ENCODE results near the gene SMIM17. TPM values are rescaled to one million over a fixed set of nuclear protein-coding genes. Genes with fewer than 3 reads are reported as not detected.

The SMIM17 gene
- total RNA-seq, 1 experiment from 2014 or later, result not detected

DNA sequence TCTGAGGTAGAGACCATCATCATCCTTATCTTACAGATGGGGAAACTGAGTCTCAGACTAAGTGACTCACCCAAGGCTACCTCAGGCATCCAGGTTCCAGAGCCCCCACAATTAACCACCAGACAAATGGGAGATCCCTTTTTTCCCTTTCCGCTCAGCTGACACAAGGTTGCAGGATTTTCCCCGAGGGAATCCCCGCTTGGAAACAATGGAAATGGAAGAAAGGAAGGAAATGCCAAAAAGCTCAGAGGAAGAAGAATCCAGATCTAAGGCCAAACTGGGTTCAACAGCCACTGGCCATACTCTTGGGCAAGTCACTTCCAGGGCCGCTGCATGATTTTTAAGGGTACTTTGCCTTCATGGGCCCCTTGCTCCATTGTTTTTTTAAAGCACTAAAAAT, 46.3 kb upstream of the SMIM17 start (continued):
- TF ChIP-seq, protein P1, sequence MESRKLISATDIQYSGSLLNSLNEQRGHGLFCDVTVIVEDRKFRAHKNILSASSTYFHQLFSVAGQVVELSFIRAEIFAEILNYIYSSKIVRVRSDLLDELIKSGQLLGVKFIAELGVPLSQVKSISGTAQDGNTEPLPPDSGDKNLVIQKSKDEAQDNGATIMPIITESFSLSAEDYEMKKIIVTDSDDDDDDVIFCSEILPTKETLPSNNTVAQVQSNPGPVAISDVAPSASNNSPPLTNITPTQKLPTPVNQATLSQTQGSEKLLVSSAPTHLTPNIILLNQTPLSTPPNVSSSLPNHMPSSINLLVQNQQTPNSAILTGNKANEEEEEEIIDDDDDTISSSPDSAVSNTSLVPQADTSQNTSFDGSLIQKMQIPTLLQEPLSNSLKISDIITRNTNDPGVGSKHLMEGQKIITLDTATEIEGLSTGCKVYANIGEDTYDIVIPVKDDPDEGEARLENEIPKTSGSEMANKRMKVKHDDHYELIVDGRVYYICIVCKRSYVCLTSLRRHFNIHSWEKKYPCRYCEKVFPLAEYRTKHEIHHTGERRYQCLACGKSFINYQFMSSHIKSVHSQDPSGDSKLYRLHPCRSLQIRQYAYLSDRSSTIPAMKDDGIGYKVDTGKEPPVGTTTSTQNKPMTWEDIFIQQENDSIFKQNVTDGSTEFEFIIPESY (IDR thresholded peaks at IDR 0.05; ENCODE audit: extremely low read depth, insufficient replicate concordance, low read length), result no peak

DNA sequence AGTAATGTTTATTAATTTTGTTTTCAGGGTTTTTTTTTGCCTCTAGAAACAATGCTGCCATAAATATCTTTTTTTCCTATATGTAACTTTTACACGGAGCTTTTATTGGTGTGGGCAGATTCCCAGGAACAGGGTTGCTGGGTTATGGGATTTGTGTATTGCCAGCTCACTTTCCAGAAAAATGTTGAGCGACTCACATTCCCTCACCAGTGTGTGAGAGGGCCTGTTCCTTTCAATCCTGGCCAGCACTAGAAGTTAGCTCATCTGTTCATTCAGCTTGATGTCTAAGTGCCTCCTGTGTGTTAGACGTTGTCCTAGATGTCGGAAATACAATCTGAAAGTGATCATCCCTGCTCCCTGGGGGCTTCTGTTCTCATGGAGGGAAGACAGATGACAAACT, 45.3 kb upstream of the SMIM17 start:
- CTCF ChIA-PET, result no interaction called here
- intact Hi-C loops (cut with micrococcal nuclease), result no loop called here

More for the DNA sequence above, 45.3 kb upstream of the SMIM17 start:
- BruUV-seq (replicated peaks), result no TSS peak
- no peaks in the 10 kb centered on the region for H3K79me2 ChIP-seq (ENCODE audit: insufficient read depth, low read length)
- H3K36me3 ChIP-seq (ENCODE audit: control insufficient read depth in 1 of 2, insufficient read depth in 2 of 2, low read length in 2 of 2), result no peaks in the 10 kb centered on the region
- no peak for DNase-seq (ENCODE audit: low read depth, low spot score)
- POLR2A ChIA-PET, result no interaction called here
- H3K9me2 ChIP-seq (ENCODE audit: insufficient read depth), result no peaks in the 10 kb centered on the region
- RAD21 ChIA-PET (ENCODE audit: low non-redundant PET in 1 of 2, low total read pairs in 2 of 2, uncharacterized antibody in 2 of 2, unreplicated experiment in 2 of 2), result no interaction called here
- no peak overlapping the region for H3K9ac ChIP-seq (ENCODE audit: low read length)
- no peak overlapping the region for H3K27ac ChIP-seq (ENCODE audit: low read depth, low read length)
- H2AFZ ChIP-seq (ENCODE audit: low read depth, low read length, poor library complexity, severe bottlenecking), result no peak overlapping the region
- no peaks in the 10 kb centered on the region for H4K20me1 ChIP-seq (ENCODE audit: insufficient read depth)
- H3K4me1 ChIP-seq (ENCODE audit: control insufficient read depth in 1 of 2, insufficient read depth in 2 of 2, low read length in 2 of 2), result no peaks in the 10 kb centered on the region
- no peak for ATAC-seq
- H3K4me2 ChIP-seq (ENCODE audit: low read length), result no peak overlapping the region
- H3K27me3 ChIP-seq (ENCODE audit: insufficient read depth, low read length), result no peaks in the 10 kb centered on the region
- peaks cover 16 to 33% of the 10 kb centered on the region in 2 experiments; a peak in 2 of 4 replicates for H3K9me3 ChIP-seq (ENCODE audit: control insufficient read depth in 1 of 2, insufficient read depth in 1 of 2, low read depth in 1 of 2, low read length in 2 of 2)
- no peak overlapping the region for H3K4me3 ChIP-seq (replicated peaks in 1 of 2; ENCODE audit: low read depth in 1 of 2, low read length in 2 of 2)
- TF ChIP-seq, protein P1 (IDR thresholded peaks at IDR 0.05; ENCODE audit: extremely low read depth, insufficient replicate concordance, low read length), result no peak
- no peak for TF ChIP-seq ZFX (IDR thresholded peaks at IDR 0.05)
- no peak for TF ChIP-seq SP1 (IDR thresholded peaks at IDR 0.05; ENCODE audit: low read depth)

Measured in HCT116 (cell line).